T47D (cell line): Measurements from ENCODE around the gene PDPR.
"Not testable (repeated sequence)": the region's sequence is repeated elsewhere in the genome, so short reads cannot be mapped to it uniquely, and the experiment has no call there.

Experiments used
- DNase-seq, 2 experiments: peaks; one replicate each; pipeline versions ENCODE4 v3.0.0 to v3.0.0-alpha.2; 2011 to 2012; ENCODE audit warnings: low read depth in 1 of 2, low spot score in 1 of 2
- JUND ChIP-seq: IDR thresholded peaks from 2 replicates; pipeline ENCODE4 v1.6.1; 2012; ENCODE audit warnings: low read depth
- in situ Hi-C: cut with HindIII; loops from 2 replicates; pipeline ENCODE4 v1.10.0; 2016; ENCODE audit warnings: low sequenced_read_pairs, low pct_unique_long_range_greater_than_20kb

PDPR gene

GRCh38 chr16:70163596-70163995 is 49.5 kb downstream of the PDPR start:
- TF ChIP-seq JUND: no peak
- DNase-seq: no peak
- in situ Hi-C loops: no loop called here

DNA sequence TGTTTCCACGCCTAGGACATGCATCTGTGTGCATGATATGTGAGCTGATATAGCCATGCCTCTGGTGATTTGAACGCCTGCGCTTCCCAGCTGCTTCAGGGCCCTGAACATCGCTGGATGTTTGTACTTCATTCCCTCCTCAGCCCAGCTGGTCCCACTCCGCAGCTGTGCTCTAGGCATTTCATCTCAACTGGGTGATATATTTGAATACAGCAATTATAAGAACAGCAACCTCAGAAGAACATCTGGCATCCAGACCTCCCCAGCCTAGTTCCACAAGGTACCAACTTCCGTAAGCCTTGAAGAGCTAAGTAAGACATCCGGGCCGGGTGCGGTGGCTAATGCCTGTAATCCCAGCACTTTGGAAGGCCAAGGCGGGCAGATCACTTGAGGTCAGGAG is 52.6 kb downstream of the PDPR start:
- in situ Hi-C loops, DNase-seq: not testable (repeated sequence)

DNA sequence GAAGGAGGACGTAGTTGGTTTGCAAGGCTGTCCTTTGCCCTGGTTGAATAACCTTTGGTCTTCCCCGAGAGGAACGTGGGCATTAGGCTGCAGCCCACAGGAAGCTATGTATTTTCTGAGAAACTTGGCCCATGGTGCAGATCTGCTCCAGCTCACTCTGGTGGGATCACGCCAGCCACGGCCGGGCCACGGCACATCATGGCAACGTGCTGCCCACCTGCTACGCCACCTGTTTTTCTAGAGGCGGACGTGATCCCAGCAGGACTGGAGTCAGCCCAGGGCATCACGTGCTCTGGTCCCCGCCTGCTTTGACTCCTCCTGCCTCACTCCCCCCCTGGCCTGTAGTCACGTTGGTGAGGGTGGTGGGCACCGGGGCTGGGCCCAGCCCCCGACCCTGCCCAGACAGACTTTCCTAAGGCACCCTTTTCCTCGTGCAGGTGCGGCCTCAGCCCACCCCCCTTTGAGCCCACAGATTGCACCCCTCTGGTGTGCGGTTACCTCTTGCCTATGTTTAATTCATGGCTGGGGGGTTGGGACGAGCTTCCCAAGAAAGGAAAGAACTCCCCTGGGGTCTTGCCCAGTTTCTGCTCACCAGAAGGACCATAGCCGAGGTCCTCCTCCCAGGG is 59.2 kb downstream of the PDPR start, which contains the start of gene CLEC18C:
Gene CLEC18C (plus strand): TSS at position 576 of the 626 bp plus-strand sequence. CDS start 492 bp downstream, outside the sequence.
- DNase-seq, in situ Hi-C loops: not testable (repeated sequence)

GRCh38 chr16:70173916-70174315 is 59.8 kb downstream of the PDPR start:
- DNase-seq, in situ Hi-C loops: not testable (repeated sequence)

GRCh38 chr16:70174387-70174932 is 60.3 kb downstream of the PDPR start:
- DNase-seq, in situ Hi-C loops: not testable (repeated sequence)

DNA sequence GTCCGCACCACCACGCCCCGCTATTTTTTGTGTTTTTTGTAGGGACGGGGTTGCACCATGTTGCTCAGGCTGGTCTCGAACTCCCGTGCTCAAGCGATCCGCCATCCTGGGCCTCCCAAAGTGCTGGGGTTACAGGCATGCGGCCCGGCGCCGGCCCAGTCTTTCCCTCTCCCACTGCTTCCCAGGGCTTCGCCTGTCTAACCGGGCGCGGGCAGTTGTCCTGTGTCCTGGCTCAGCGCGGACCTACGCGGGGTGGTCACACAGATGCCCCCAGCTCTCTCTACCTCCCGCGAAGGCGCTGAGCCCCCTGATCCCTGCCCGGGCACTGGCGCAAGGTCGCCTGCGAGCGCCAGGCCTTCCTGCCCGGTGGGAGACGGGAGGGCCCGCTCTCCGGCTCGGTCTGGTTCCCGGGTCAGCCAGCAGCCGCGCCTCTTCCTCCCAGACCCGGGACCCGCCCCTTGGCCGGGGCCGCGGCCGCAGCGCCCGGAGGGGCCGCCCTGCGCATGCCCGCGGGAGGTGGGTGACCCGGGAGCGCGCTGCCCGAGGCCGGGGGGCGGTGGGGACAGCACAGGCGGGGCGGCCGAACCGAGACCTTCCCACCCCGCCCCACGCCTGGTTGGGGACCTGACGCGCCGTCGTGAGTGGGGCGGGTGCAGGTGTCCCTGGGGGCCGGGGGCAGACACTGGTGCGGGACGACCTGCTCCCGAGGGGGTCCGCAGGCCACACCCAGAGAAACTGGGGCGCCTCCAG is 73.9 kb downstream of the PDPR start:
- in situ Hi-C loops, DNase-seq: not testable (repeated sequence)

DNA sequence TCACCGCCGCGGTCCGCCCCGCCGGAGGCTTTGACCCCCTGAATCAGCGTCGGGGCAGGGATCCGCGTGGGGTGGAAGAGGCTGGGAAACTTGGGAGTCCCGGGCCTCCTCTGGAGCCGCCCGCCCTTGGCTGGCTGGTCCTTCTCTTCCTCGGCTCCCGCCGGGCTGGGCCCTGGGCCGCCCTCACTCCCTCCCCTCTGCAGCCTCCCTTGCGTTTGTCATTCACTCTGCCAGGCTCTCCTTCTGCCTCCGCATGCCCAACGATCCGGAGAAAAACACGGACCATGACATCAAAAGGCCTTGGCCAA is 74.4 kb downstream of the PDPR start:
- in situ Hi-C loops, DNase-seq: not testable (repeated sequence)

- in situ Hi-C loops, DNase-seq: not testable (repeated sequence)
Observed at GRCh38 chr16:70190574-70190973, 76.4 kb downstream of the PDPR start.

- DNase-seq, in situ Hi-C loops: not testable (repeated sequence)
Observed at GRCh38 chr16:70196683-70197300, 82.7 kb downstream of the PDPR start.

GRCh38 chr16:70197611-70198010 is 83.5 kb downstream of the PDPR start:
- DNase-seq, in situ Hi-C loops: not testable (repeated sequence)

- in situ Hi-C loops, DNase-seq: not testable (repeated sequence)
Observed at GRCh38 chr16:70198230-70198629, 84.1 kb downstream of the PDPR start.

DNA sequence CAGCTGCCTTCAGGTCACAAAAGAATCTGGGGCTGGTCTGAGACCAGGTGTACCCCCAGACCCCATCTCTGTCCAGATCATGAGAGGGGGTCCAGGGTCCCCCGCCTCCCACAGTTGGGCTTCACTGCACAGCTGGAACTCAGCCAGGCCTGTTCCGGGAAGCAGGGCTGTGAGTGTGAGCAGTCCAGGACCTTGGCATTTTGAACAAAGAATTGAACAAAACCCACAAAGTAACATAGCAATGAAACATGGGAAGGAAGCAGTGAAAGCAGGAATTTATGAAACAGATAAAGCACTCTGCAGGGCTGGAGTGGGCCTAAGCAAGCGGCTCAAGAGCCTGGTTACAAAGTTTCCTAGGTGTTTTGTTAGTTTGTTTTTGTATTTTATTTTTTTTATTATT is 84.5 kb downstream of the PDPR start:
- DNase-seq, in situ Hi-C loops: not testable (repeated sequence)

DNA sequence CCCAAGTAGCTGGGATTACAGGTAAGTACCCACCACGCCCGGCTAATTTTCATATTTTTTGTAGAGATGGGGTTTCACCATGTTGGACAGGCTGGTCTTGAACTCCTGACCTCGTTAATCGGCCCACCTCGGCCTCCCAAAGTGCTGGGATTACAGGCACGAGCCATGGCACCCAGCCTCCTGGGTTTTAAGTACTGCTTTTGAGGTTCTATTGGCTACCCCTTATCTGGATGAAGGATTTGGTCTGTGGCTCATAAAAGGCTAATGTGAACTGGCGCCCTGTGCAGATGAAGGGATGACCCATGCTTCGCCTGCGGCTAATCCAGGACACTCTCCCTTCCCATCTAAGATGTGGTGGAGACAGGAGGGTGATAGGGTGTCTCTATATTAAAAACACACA is 85.0 kb downstream of the PDPR start:
- DNase-seq, in situ Hi-C loops: not testable (repeated sequence)

GRCh38 chr16:70200063-70200462 is 85.9 kb downstream of the PDPR start:
- in situ Hi-C loops, DNase-seq: not testable (repeated sequence)

DNA sequence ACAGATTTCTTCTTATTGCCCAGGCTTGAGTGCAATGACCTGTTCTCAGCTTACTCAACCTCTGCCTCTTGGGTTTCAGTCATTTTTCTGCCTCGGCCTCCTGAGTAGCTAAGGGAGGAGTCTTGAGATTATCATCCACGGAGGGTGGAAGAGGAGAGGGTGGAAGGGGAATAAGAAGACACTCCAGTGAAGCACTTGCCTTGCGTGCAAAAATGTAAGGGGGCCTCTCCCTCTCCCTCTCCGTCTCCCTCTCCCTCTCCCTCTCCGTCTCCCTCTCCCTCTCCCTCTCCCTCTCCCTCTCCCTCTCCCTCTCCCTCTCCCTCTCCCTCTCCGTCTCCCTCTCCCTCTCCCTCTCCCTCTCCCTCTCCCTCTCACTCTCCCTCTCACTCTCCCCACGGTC is 89.4 kb downstream of the PDPR start:
- DNase-seq, in situ Hi-C loops: not testable (repeated sequence)

- in situ Hi-C loops, DNase-seq: not testable (repeated sequence)
Observed at GRCh38 chr16:70204010-70204409, 89.9 kb downstream of the PDPR start.

GRCh38 chr16:70204668-70205405 is 90.7 kb downstream of the PDPR start:
- DNase-seq, in situ Hi-C loops: not testable (repeated sequence)

DNA sequence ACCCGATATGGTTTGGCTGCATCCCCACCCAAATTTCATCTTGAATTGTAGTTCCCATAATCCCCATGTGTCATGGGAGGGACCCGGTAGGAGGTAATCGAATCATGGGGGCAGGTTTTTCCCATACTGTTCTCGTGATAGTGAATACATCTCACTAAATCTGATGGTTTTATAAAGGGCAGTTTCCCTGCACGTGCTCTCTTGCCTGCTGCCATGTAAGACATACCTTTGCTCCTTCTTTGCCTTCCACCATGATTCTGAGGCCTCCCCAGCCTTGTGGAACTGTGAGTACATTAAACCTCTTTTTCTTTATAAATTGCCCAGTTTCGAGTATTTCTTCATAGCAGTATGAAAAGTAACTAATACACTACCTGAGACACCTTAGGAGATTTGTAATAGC is 92.2 kb downstream of the PDPR start:
- in situ Hi-C loops, DNase-seq: not testable (repeated sequence)
